NCI-H146 treated with DMSO at 0.1 percent for 48 hours (cell line): ENCODE measurements around the gene MTHFD2L.
"Not testable (repeated sequence)": the region's sequence is repeated elsewhere in the genome, so short reads cannot be mapped to it uniquely, and the experiment has no call there.

ENCODE experiments used
- DNase-seq: peaks from one replicate; lab custom pipeline; 2025; ENCODE audit not compliant: unreplicated experiment; lab: John Stamatoyannopoulos, UW

Gene MTHFD2L

GRCh38 chr4:74132188-74132587, 25.7 kb upstream of the MTHFD2L start:
- DNase-seq = not testable (repeated sequence)

GRCh38 chr4:74132944-74133343, 25.0 kb upstream of the MTHFD2L start:
- DNase-seq = no peak

GRCh38 chr4:74133786-74134499, 24.0 kb upstream of the MTHFD2L start:
- DNase-seq = peak; percentile 8

GRCh38 chr4:74134500-74134852, 23.4 kb upstream of the MTHFD2L start:
- no peak for DNase-seq

- no peak for DNase-seq
Observed at GRCh38 chr4:74146581-74147129, 11.3 kb upstream of the MTHFD2L start.

- no peak for DNase-seq
Observed at GRCh38 chr4:74148205-74148604, 9.7 kb upstream of the MTHFD2L start.

- DNase-seq = no peak
Observed at GRCh38 chr4:74152836-74153235, 5.1 kb upstream of the MTHFD2L start.

- no peak for DNase-seq
Observed at GRCh38 chr4:74156521-74156920, 1.4 kb upstream of the MTHFD2L start.

GRCh38 chr4:74157154-74157553, 764 bp upstream of the MTHFD2L start:
- DNase-seq = no peak

GRCh38 chr4:74158466-74159142, 686 bp downstream of the MTHFD2L start:
- peak; percentile 38 for DNase-seq

GRCh38 chr4:74159143-74159709, 1.3 kb downstream of the MTHFD2L start:
- DNase-seq = no peak

GRCh38 chr4:74161666-74162450, 3.9 kb downstream of the MTHFD2L start:
- DNase-seq = no peak

- DNase-seq = no peak
Observed at GRCh38 chr4:74166135-74166534, 8.2 kb downstream of the MTHFD2L start.

- DNase-seq = no peak
Observed at GRCh38 chr4:74166818-74167217, 8.9 kb downstream of the MTHFD2L start.

GRCh38 chr4:74167585-74167984, 9.7 kb downstream of the MTHFD2L start:
- DNase-seq = no peak

- DNase-seq = no peak
Observed at GRCh38 chr4:74168841-74169240, 10.9 kb downstream of the MTHFD2L start.

- DNase-seq = no peak
Observed at GRCh38 chr4:74173321-74173720, 15.4 kb downstream of the MTHFD2L start.

GRCh38 chr4:74174421-74174820, 16.5 kb downstream of the MTHFD2L start:
- no peak for DNase-seq

GRCh38 chr4:74174941-74175340, 17.0 kb downstream of the MTHFD2L start:
- DNase-seq = no peak

- no peak for DNase-seq
Observed at GRCh38 chr4:74175379-74175778, 17.5 kb downstream of the MTHFD2L start.

- DNase-seq = no peak
Observed at GRCh38 chr4:74178798-74179197, 20.9 kb downstream of the MTHFD2L start.
